H54 (cell line): ENCODE results near the gene P2RY11.

Experiments used
- DNase-seq: peaks from one replicate; pipeline ENCODE4 v3.0.0; 2011; ENCODE audit warnings: low spot score, mixed read lengths; ENCODE audit not compliant: insufficient read length
- FAIRE-seq: peaks from 3 replicates; lab custom pipeline; 2011; peaks lifted over from hg19 to GRCh38; lab: Jason Lieb, UNC
- POLR2A ChIP-seq: IDR thresholded peaks from 2 replicates; pipeline ENCODE4 v1.6.1; 2011; ENCODE audit warnings: low read depth, mild to moderate bottlenecking, low read length

P2RY11 gene

DNA sequence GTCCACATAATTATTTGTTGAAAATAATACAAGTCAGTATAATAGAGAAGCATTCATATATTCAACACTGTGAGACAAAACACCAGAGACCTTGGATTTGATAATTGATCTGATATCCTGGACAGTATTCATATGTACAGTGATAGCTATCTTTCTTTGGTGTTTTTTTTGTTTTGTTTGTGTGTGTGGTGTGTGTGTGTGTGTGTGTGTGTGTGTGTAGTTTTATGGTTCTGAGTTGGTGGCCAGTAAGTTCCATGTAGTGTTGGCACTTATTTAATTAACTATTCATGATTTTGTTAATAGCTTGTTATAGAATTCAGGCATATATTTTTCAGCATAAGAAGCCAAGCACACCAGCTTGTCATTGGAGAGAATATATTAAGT lies 7.4 kb upstream of the P2RY11 start:
- FAIRE-seq (no peak), DNase-seq (no peak)
- no peak for TF ChIP-seq POLR2A

DNA sequence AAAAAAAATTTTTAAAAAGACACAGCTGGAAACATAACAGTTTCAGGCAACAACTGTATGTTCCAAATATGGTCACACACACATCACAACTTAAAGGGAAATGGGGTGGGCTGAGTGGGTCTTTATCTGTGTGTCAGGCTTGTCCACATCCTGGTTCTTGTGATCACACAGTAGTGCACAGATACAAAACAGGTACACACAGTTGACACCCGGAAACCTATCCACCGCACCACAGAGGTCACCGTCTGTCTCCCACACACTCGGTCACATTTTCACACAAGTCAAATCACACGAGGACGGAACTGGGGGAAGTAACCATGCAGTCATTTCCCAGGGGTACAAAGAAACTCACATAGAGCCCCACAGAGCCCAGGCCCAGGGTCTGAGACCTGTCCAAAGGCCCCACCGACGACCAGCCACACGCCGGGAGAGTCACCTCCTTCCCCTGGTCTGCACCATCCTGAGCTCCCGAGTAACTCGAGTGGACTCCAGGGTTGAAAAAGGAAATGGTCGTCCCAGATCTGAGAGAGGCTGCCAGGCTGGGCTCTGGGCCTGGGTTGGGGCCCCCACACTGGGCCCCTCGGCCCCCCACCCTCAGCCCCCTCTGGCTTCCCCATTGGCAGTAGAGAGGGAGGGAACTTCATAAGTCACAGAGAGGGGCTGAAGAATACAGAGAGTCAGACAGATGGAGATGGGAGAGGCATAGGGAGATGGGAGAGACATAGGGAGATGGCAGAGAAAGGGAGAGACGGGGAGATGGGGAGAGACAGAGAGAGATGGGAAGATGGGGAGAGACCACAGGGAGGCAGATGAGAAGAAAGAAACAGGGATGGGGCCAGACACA lies 6.6 kb upstream of the P2RY11 start:
- DNase-seq (no peak), FAIRE-seq (no peak)
- TF ChIP-seq POLR2A, result no peak

DNA sequence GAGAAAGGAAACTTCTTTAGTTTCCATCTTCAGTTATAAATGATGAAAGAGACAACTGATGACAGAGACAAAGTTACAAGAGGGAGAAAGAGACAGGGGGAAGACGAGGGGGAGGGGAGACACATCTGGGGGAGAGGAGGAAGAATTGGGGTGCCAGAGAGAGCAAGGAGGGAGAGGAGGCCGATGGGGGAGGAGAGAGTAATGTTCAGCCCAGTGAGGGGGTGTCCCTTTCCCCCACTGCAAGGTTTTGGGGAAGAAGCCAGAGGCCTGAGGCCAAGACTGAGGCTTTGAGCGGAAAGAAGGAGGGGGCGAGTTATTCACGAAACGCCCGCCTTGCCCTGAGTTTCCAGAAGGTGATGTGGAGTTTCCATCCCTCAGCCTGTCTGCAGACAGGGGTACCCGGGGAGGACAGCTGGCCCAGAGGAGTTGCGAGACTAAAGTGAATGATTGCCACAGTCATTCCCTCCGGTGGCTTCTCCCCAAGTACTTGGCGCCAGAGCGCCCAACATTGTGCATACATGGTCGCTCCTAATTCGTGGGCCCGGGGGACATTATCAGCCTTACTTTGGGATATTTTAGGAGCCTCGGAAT lies 5.9 kb upstream of the P2RY11 start:
- DNase-seq (no peak), FAIRE-seq (no peak)
- TF ChIP-seq POLR2A, result no peak

DNA sequence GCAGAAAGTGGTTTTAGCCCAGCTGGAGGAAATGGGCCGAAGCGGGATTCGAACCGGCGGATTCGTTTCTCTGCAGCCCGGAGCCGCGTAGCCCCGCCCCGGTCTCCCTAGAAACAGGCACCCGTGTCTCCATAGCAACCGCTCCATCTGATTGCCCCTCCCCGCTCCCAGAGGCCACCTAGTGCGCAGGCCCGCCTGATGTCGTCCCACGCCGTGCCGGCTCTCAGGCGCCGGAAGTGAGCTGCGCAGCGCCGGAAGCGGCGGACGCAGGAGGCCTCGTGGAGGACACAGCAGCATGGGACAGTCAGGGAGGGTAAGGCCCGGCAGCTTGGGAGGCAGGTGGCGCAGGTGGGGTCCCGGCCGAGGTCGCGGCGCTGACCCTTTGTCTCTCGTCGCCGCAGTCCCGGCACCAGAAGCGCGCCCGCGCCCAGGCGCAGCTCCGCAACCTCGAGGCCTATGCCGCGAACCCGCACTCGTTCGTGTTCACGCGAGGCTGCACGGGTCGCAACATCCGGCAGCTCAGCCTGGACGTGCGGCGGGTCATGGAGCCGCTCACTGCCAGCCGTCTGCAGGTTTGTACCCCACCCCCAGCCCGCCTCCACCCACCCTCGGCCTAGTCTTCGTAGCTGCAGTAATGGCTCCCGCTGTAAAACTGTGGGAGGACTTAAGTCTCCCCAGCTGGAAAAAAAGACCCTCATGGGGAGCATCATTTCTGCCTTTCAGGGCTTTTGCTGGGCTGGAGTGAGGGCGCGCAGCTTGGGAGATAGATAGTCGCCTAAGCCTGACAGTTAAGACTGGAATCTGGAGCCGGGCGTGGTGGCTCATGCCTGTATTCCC lies 5.2 kb upstream of the P2RY11 start, which contains the start of gene PPAN:
Gene PPAN, plus strand, starts transcription at position 263 of the 837 bp plus-strand sequence. Its CDS starts 33 bp downstream, at position 296.
- peak; percentile 96 for DNase-seq
- peak; percentile 75 for TF ChIP-seq POLR2A
- peak; percentile 87 for FAIRE-seq

DNA sequence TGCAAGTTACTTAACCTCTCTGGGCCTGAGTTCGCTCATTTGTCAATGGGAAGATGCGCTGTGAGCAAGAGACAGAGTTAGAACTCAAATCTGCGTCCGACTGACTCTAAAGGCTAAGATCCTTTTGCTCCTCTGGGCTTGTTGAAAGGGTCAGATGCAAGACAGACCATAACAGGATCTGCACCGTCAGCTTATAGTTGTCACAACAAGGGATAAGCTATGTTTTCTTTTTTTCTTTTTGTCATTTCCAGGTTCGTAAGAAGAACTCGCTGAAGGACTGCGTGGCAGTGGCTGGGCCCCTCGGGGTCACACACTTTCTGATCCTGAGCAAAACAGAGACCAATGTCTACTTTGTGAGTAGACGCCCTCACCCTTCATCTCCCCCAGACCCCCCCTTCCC lies 4.2 kb upstream of the P2RY11 start:
- TF ChIP-seq POLR2A, result no peak
- DNase-seq (no peak), FAIRE-seq (no peak)

DNA sequence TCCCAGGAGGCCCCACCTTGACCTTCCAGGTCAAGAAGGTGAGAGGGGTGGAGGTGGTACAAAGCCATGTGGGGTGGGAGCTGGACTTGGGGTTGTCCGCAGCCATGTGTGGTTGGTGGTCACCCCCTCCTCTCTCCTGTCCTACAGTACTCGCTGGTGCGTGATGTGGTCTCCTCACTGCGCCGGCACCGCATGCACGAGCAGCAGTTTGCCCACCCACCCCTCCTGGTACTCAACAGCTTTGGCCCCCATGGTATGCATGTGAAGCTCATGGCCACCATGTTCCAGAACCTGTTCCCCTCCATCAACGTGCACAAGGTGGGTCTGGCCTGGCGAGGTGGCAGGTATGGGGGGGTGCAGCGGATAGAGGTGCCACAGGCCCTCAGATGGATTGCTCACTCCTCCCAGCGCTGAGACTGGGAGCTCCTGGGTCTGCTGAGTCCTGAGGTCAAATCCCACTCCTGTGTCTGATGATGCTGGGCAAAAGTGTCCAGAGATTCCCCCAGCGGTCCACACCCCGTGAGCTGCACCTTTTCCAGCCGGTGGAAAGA lies 3.6 kb upstream of the P2RY11 start:
- no peak for DNase-seq
- no peak for TF ChIP-seq POLR2A
- FAIRE-seq, result no peak

DNA sequence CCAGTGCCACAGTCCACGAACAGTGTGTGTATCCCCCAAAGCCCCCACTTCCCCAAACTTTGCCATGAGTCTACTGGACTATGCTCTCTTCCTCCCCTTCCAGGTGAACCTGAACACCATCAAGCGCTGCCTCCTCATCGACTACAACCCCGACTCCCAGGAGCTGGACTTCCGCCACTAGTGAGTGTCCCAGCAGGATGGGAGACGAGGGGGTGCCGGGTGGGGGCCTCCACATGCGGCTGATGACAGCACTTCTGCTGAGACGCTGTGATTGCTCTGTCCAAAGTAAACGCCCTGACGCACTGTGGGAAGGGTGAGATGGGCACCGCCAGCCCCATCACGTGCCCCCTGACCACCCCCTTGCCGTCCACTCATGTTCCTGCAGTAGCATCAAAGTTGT lies 2.0 kb upstream of the P2RY11 start:
- FAIRE-seq (no peak), DNase-seq (no peak)
- TF ChIP-seq POLR2A, result no peak

DNA sequence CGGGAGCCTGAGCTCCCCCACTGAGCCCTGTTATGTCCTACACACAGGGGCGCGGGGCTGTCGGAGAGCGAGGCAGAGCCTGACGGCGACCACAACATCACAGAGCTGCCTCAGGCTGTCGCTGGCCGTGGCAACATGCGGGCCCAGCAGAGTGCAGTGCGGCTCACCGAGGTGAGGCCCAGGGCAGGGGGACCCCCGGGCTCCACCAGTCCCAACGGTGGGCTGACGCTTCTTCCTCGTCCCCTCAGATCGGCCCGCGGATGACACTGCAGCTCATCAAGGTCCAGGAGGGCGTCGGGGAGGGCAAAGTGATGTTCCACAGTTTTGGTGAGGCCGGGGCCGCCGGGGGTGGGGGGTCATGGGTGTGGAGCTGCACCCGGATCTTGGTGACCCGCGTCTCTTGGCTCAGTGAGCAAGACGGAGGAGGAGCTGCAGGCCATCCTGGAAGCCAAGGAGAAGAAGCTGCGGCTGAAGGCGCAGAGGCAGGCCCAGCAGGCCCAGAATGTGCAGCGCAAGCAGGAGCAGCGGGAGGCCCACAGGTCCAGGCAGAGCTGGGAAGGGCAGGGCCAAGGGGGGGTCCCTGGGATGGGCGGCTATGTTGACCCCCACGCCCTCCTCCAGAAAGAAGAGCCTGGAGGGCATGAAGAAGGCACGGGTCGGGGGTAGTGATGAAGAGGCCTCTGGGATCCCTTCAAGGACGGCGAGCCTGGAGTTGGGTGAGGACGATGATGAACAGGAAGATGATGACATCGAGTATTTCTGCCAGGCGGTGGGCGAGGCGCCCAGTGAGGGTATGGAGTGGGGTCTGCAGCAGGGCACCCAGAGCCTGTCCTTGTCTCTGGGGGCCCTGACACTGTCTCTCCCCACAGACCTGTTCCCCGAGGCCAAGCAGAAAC lies 1.2 kb upstream of the P2RY11 start:
- FAIRE-seq, result no peak
- TF ChIP-seq POLR2A, result no peak
- no peak for DNase-seq

DNA sequence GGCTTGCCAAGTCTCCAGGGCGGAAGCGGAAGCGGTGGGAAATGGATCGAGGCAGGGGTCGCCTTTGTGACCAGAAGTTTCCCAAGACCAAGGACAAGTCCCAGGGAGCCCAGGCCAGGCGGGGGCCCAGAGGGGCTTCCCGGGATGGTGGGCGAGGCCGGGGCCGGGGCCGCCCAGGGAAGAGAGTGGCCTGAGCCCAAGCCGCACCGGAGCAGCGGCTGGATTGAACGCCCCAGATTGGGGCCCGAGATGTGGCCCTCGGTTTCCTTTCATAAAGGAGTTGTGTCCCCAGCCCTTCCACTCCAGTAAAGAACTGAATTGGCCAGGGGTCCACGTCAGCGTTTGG lies 548 bp upstream of the P2RY11 start:
- FAIRE-seq, result no peak
- DNase-seq, result no peak
- no peak for TF ChIP-seq POLR2A

DNA sequence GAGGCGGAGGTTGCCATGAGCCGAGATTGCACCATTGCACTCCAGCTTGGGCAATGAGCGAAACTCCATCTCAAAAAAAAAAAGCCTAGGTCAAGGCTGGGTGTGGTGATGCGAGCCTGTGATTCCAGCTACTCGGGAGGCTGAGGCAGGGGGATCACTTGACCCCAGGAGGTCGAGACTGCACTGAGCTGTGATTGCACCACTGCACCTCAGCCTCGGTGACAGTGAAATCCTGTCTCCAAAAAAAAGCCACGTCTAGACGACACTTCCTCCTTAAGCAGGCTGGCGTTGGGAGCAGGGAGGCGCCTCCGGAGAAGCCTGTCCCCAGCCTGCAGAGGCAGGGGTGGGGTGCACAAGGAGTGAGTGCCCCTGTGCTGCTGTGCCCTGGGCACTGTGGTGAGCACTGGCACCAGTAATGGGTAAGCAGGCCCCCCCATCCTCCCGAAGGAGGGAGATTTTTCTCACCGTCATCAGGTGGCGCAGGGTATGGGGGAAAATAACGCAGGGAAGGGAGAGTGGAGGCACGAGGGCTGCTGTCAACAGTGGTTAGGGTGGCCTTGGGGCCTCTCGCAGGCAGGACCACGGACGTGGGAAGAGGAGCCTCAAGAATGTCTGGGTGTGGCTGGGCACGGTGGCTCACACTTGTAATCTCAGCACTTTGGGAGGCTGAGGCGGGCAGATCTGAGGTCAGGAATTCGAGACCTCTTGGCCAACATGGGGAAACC lies 706 bp downstream of the P2RY11 start:
- DNase-seq, result no peak
- 0 out of 2 replicates have a peak, but pooled peaks have one; percentile 3 for TF ChIP-seq POLR2A
- FAIRE-seq, result no peak

DNA sequence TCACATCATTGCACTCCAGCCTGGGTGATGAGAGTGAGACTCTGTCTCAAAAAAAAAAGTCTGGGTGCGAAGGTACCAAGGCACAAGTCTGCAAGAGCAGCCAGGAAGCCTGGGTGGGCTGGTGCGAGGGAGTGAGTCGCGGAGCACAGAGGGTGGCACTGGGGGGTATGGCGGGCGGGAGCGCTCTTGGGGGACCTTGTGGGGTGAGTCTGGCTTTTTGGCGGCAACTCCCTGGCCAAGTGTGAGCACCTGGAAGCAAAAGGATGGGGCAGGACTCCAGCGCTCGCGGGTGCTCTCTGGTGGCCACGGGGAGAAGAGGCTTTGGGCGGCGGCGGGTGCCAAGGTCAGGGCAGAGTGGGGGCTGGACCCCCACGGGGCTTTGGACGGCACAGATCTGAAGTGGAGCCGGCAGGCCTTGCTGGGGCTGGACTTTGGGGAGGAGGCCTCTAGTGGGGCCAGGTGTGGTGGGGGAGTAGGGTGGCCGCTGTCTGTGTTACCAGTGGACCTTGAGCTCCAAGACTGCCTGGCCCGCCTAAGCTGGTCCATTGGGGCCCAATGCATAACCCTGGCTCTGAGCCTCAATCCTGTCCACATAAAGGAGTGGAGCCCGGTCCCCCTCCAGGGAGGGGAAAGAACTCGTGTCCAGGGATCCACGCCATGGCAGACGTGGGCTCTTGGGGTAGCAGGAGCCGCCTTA lies 1.6 kb downstream of the P2RY11 start:
- DNase-seq, result no peak
- no peak for FAIRE-seq
- no peak for TF ChIP-seq POLR2A

DNA sequence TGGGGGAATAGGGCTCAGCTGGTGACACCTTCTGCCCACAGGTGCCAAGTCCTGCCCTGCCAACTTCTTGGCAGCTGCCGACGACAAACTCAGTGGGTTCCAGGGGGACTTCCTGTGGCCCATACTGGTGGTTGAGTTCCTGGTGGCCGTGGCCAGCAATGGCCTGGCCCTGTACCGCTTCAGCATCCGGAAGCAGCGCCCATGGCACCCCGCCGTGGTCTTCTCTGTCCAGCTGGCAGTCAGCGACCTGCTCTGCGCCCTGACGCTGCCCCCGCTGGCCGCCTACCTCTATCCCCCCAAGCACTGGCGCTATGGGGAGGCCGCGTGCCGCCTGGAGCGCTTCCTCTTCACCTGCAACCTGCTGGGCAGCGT lies 2.1 kb downstream of the P2RY11 start:
- no peak for DNase-seq
- no peak for FAIRE-seq
- TF ChIP-seq POLR2A, result no peak
